Measurements from ENCODE around the gene NUP98.

DNA sequence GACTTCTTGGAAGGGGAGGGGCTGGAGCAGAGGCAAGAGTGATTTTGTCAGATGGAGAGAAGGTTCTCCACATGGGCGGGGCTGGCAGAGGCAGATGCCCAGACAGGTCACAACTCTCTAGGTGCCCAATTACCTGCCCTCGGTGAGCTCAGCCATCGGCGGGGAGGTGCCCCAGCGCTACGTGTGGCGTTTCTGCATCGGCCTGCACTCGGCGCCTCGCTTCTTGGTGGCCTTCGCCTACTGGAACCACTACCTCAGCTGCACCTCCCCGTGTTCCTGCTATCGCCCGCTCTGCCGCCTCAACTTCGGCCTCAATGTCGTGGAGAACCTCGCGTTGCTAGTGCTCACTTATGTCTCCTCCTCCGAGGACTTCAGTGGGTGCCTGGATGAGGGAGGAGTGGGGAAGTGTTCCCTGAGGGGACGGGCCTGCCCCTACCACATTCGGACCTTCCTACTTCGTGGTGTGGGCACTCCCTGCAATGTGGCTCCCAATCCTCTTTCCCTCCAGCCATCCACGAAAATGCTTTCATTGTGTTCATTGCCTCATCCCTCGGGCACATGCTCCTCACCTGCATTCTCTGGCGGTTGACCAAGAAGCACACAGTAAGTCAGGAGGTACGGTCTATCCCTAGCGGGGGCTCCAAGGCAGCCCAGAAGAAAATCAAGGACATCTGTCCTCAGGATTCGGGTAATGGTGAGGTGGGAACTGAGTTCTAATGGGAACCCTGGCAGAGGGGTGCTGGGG is 26.6 kb upstream of the NUP98 start:
- TF ChIP-seq CTCF (IDR thresholded peaks at IDR 0.05; ENCODE audit: borderline replicate concordance, extremely low read depth, low read length, poor library complexity, severe bottlenecking) = no peak
- TF ChIP-seq EZH2 (IDR thresholded peaks at IDR 0.05; ENCODE audit: borderline replicate concordance, low read depth, low read length, severe bottlenecking) = no peak

Measured in DND-41 (cell line).